HEK293 (cell line): ENCODE results near the gene LDB2.

ENCODE experiments used
- CTCF ChIA-PET: fragments of 350-600 bp; formaldehyde crosslinking; extraction: SDS; loops from one replicate; lab custom pipeline; 2021; ENCODE audit warnings: antibody characterized with exemption; lab: Yijun Ruan, JAX
- POLR2A ChIA-PET: fragments of 300-600 bp; formaldehyde crosslinking; extraction: SDS; loops from one replicate; lab custom pipeline; 2020; ENCODE audit warnings: antibody characterized with exemption, inconsistent platforms; lab: Yijun Ruan, JAX
- H3K27ac ChIP-seq: fragments of 200-500 bp; sonication (Bioruptor generic); 2 replicates; pipeline ENCODE4 v1.5.1; 2014; ENCODE audit warnings: low read depth, low read length, control low read depth, inconsistent platforms; ENCODE audit errors: extremely low read depth
- H3K36me3 ChIP-seq, 2 experiments: fragments of 200-500 bp in 1 of 2; sonication (Bioruptor generic) in 1 of 2; 1 replicate in 1 of 2; 2 replicates in 1 of 2; pipeline ENCODE4 v1.5.1; 2014 to 2017; ENCODE audit warnings: inconsistent platforms in 2 of 2, low read length in 2 of 2; ENCODE audit not compliant: control insufficient read depth in 2 of 2, insufficient read depth in 1 of 2
- H3K4me1 ChIP-seq: fragments of 200-500 bp; sonication (Bioruptor generic); 2 replicates; pipeline ENCODE4 v1.5.1; 2014; ENCODE audit warnings: mild to moderate bottlenecking, low read length, inconsistent platforms; ENCODE audit not compliant: control insufficient read depth, insufficient read depth
- H3K4me3 ChIP-seq: 2 replicates; pipeline ENCODE4 v1.5.1; 2011; ENCODE audit warnings: low read depth, mild to moderate bottlenecking, control low read depth, low read length, moderate library complexity
- H3K9me3 ChIP-seq: fragments of 200-500 bp; sonication (Bioruptor generic); 2 replicates; pipeline ENCODE4 v1.5.1; 2014; ENCODE audit warnings: low read depth, low read length, inconsistent platforms; ENCODE audit not compliant: control insufficient read depth, insufficient read depth
- ATF2 ChIP-seq: fragments of 450-650 bp; formaldehyde crosslinking; IDR thresholded peaks from 2 replicates; pipeline ENCODE4 v1.5.1; 2016; ENCODE audit warnings: missing biosample characterization, missing genetic modification characterization, low read depth
- HOXA7 ChIP-seq: sonication (generic); formaldehyde crosslinking; IDR thresholded peaks from 2 replicates; pipeline ENCODE4 v1.8.1; 2022; ENCODE audit warnings: missing genetic modification reagents, borderline replicate concordance
- KLF7 ChIP-seq: fragments of 450-650 bp; formaldehyde crosslinking; IDR thresholded peaks from 2 replicates; pipeline ENCODE4 v1.5.1; 2016; ENCODE audit warnings: missing biosample characterization, missing genetic modification characterization, borderline replicate concordance
- MYNN ChIP-seq: fragments of 450-650 bp; formaldehyde crosslinking; IDR thresholded peaks from 2 replicates; pipeline ENCODE4 v1.5.1; 2016; ENCODE audit warnings: missing biosample characterization, missing genetic modification characterization, borderline replicate concordance
- OVOL3 ChIP-seq: fragments of 450-650 bp; formaldehyde crosslinking; IDR thresholded peaks from 2 replicates; pipeline ENCODE4 v1.5.1; 2016; ENCODE audit warnings: missing biosample characterization, missing genetic modification characterization
- RBAK ChIP-seq: fragments of 450-650 bp; formaldehyde crosslinking; IDR thresholded peaks from 2 replicates; pipeline ENCODE4 v1.5.1; 2016; ENCODE audit warnings: missing biosample characterization, missing genetic modification characterization
- REST ChIP-seq: fragments of 450-650 bp; formaldehyde crosslinking; IDR thresholded peaks from 2 replicates; pipeline ENCODE4 v1.5.1; 2016; ENCODE audit warnings: missing biosample characterization, missing genetic modification characterization
- SCRT2 ChIP-seq: fragments of 450-650 bp; formaldehyde crosslinking; IDR thresholded peaks from 2 replicates; pipeline ENCODE4 v1.5.1; 2016; ENCODE audit warnings: missing biosample characterization, missing genetic modification characterization
- SP3 ChIP-seq: fragments of 450-650 bp; formaldehyde crosslinking; IDR thresholded peaks from 2 replicates; pipeline ENCODE4 v1.5.1; 2016; ENCODE audit warnings: missing biosample characterization, missing genetic modification characterization
- ZBTB11 ChIP-seq: fragments of 450-650 bp; formaldehyde crosslinking; conservative IDR thresholded peaks from 2 replicates; pipeline ENCODE4 v1.5.1; 2016; ENCODE audit warnings: low read depth, missing biosample characterization, missing genetic modification characterization
- ZBTB8A ChIP-seq: fragments of 450-650 bp; formaldehyde crosslinking; IDR thresholded peaks from 2 replicates; pipeline ENCODE4 v1.5.1; 2016; ENCODE audit warnings: missing biosample characterization, missing genetic modification characterization
- ZFP69B ChIP-seq: fragments of 450-650 bp; formaldehyde crosslinking; IDR thresholded peaks from 2 replicates; pipeline ENCODE4 v1.5.1; 2016; ENCODE audit warnings: missing biosample characterization, missing genetic modification characterization
- ZNF157 ChIP-seq: fragments of 450-650 bp; formaldehyde crosslinking; IDR thresholded peaks from 2 replicates; pipeline ENCODE4 v1.5.1; 2016; ENCODE audit warnings: missing biosample characterization, missing genetic modification characterization
- ZNF169 ChIP-seq: fragments of 450-650 bp; formaldehyde crosslinking; IDR thresholded peaks from 2 replicates; pipeline ENCODE4 v1.5.1; 2016; ENCODE audit warnings: missing biosample characterization, missing genetic modification characterization
- ZNF2 ChIP-seq: fragments of 450-650 bp; formaldehyde crosslinking; IDR thresholded peaks from 2 replicates; pipeline ENCODE4 v1.5.1; 2016; ENCODE audit warnings: missing biosample characterization, missing genetic modification characterization
- ZNF26 ChIP-seq: fragments of 450-650 bp; formaldehyde crosslinking; IDR thresholded peaks from 2 replicates; pipeline ENCODE4 v1.5.1; 2016; ENCODE audit warnings: missing biosample characterization, missing genetic modification characterization
- ZNF292 ChIP-seq: fragments of 450-650 bp; formaldehyde crosslinking; IDR thresholded peaks from 2 replicates; pipeline ENCODE4 v1.5.1; 2016; ENCODE audit warnings: low read depth, missing biosample characterization, missing genetic modification characterization, borderline replicate concordance
- ZNF341 ChIP-seq: fragments of 450-650 bp; formaldehyde crosslinking; IDR thresholded peaks from 2 replicates; pipeline ENCODE4; 2016; ENCODE audit warnings: low read depth, missing biosample characterization, missing genetic modification characterization
- ZNF513 ChIP-seq: fragments of 450-650 bp; IDR thresholded peaks from 2 replicates; pipeline ENCODE4 v1.5.1; 2018; ENCODE audit warnings: missing biosample characterization, missing genetic modification characterization
- ZNF529 ChIP-seq: fragments of 450-650 bp; formaldehyde crosslinking; IDR thresholded peaks from 2 replicates; pipeline ENCODE4 v1.5.1; 2017; ENCODE audit warnings: missing genetic modification characterization, missing biosample characterization; ENCODE audit not compliant: insufficient replicate concordance
- ZNF76 ChIP-seq: fragments of 450-650 bp; formaldehyde crosslinking; IDR thresholded peaks from 2 replicates; pipeline ENCODE4; 2016; ENCODE audit warnings: low read depth, missing biosample characterization, missing genetic modification characterization, borderline replicate concordance
- ZNF768 ChIP-seq: fragments of 450-650 bp; formaldehyde crosslinking; IDR thresholded peaks from 2 replicates; pipeline ENCODE4 v1.5.1; 2018; ENCODE audit warnings: missing biosample characterization, mild to moderate bottlenecking, missing genetic modification characterization
- ZNF792 ChIP-seq: fragments of 450-650 bp; formaldehyde crosslinking; IDR thresholded peaks from 2 replicates; pipeline ENCODE4 v1.5.1; 2016; ENCODE audit warnings: missing biosample characterization, missing genetic modification characterization
- ZNF843 ChIP-seq: fragments of 450-650 bp; formaldehyde crosslinking; IDR thresholded peaks from 2 replicates; pipeline ENCODE4 v1.5.1; 2016; ENCODE audit warnings: missing biosample characterization, missing genetic modification characterization

The LDB2 gene

GRCh38 chr4:16908377-16909021 is 10.1 kb upstream of the LDB2 start:
- POLR2A ChIA-PET = no interaction called here
- TF ChIP-seq ZNF513 (tag by site-specific recombination) = no peak
- TF ChIP-seq KLF7 (tag by site-specific recombination) = no peak
- no peak for TF ChIP-seq ZNF529 (tag by site-specific recombination)
- TF ChIP-seq OVOL3 = no peak
- TF ChIP-seq MYNN (tag by site-specific recombination) = no peak
- TF ChIP-seq ZBTB11 (tag by site-specific recombination) = no peak
- TF ChIP-seq ZNF792 (tag by site-specific recombination) = no peak
- TF ChIP-seq ATF2 (tag by site-specific recombination) = no peak
- no peak for TF ChIP-seq ZNF843 (tag by site-specific recombination)
- TF ChIP-seq ZNF169 (tag by site-specific recombination) = no peak
- no peak for TF ChIP-seq HOXA7
- no peak for TF ChIP-seq ZNF2 (tag by site-specific recombination)
- TF ChIP-seq ZNF76 (tag by site-specific recombination) = no peak
- TF ChIP-seq ZNF157 (tag by site-specific recombination) = no peak
- TF ChIP-seq, all 188 proteins: peak for 0
- no peaks in the 10 kb centered on the region for H3K36me3 ChIP-seq
- CTCF ChIA-PET = interaction anchor here (0.6 kb wide), 1 partner anchor 177 kb away, joined by 3 read pairs; no protein-coding TSS in a partner anchor
- no peaks in the 10 kb centered on the region for H3K9me3 ChIP-seq
- H3K4me1 ChIP-seq = no peaks in the 10 kb centered on the region
- H3K27ac ChIP-seq = no peak overlapping the region
- no peak overlapping the region for H3K4me3 ChIP-seq

GRCh38 chr4:16900325-16900724 is 1.9 kb upstream of the LDB2 start:
- no peaks in the 10 kb centered on the region for H3K36me3 ChIP-seq
- POLR2A ChIA-PET = no interaction called here
- no peak overlapping the region for H3K27ac ChIP-seq
- H3K9me3 ChIP-seq = no peaks in the 10 kb centered on the region
- no peaks in the 10 kb centered on the region for H3K4me1 ChIP-seq
- CTCF ChIA-PET = no interaction called here
- no peak for TF ChIP-seq SCRT2 (tag by site-specific recombination)
- no peak for TF ChIP-seq ZFP69B (tag by site-specific recombination)
- TF ChIP-seq ZNF768 (tag by site-specific recombination) = no peak
- TF ChIP-seq ZNF292 (tag by site-specific recombination) = no peak
- no peak for TF ChIP-seq ZNF341 (tag by site-specific recombination)
- no peak for TF ChIP-seq REST (tag by site-specific recombination)
- TF ChIP-seq RBAK (tag by site-specific recombination) = no peak
- TF ChIP-seq ZBTB8A (tag by site-specific recombination) = no peak
- no peak for TF ChIP-seq ZNF26 (tag by site-specific recombination)
- TF ChIP-seq SP3 (tag by site-specific recombination) = no peak
- H3K4me3 ChIP-seq = no peak overlapping the region
